ENCODE results near the gene KLHL2.
"Not testable (repeated sequence)": the region's sequence is repeated elsewhere in the genome, so short reads cannot be mapped to it uniquely, and the experiment has no call there.

- TF ChIP-seq EZH2 (IDR thresholded peaks at IDR 0.05; ENCODE audit: low read depth, unreplicated experiment); POLR2AphosphoS5 (IDR thresholded peaks at IDR 0.05; ENCODE audit: low read depth); REST (IDR thresholded peaks at IDR 0.05; ENCODE audit: unreplicated experiment): not testable (repeated sequence)
- TF ChIP-seq CTCF (conservative IDR thresholded peaks at IDR 0.05; ENCODE audit: low read depth in 2 of 2), result peak in 1 of 2 experiments; percentile 13; a peak in 1 of 4 replicates
Observed at GRCh38 chr4:165262306-165262705, 54.9 kb downstream of the KLHL2 start.

All from GM23338 (cell line).